OCI-LY7 (cell line): ENCODE results near the gene EIF4E2.

Source experiments
- CTCF ChIP-seq: fragments of 200-600 bp; sonication (generic); conservative IDR thresholded peaks from 2 replicates; pipeline ENCODE4 v1.5.1; 2014; ENCODE audit warnings: mild to moderate bottlenecking, antibody characterized with exemption, low read length, moderate library complexity, mixed read lengths
- EZH2phosphoT487 ChIP-seq: fragments of 200-600 bp; sonication (generic); IDR thresholded peaks from 2 replicates; pipeline ENCODE4 v1.6.1; 2018; ENCODE audit warnings: low read depth, borderline replicate concordance, mild to moderate bottlenecking, mixed run types, antibody characterized with exemption, low read length, moderate library complexity, mixed read lengths

GRCh38 chr2:232534940-232535651 lies 15.4 kb upstream of the EIF4E2 start:
- TF ChIP-seq CTCF, result no peak
- no peak for TF ChIP-seq EZH2phosphoT487
